ENCODE results near the gene PDE1A. TPM values are rescaled to one million over a fixed set of nuclear protein-coding genes. Genes with fewer than 3 reads are reported as not detected.

The PDE1A gene
- total RNA-seq (ENCODE audit: insufficient read depth, low replicate concordance): 6.5 TPM

- DNase-seq (ENCODE audit: low spot score): no peak
Observed at GRCh38 chr2:182426918-182427240, at the start of gene PDE1A. Gene PDE1A, minus strand, starts transcription at chr2:182427036.

GRCh38 chr2:182473635-182474034 is 46.8 kb upstream of the PDE1A start:
- no peak for DNase-seq (ENCODE audit: low spot score)

- no peak for DNase-seq (ENCODE audit: low spot score)
Observed at GRCh38 chr2:182463760-182464159, 36.9 kb upstream of the PDE1A start.

GRCh38 chr2:182456784-182457183 is 29.9 kb upstream of the PDE1A start:
- no peak for DNase-seq (ENCODE audit: low spot score)

GRCh38 chr2:182452456-182452990 is 25.7 kb upstream of the PDE1A start:
- DNase-seq (ENCODE audit: low spot score): no peak

- DNase-seq (ENCODE audit: low spot score): no peak
Observed at GRCh38 chr2:182448371-182448770, 21.5 kb upstream of the PDE1A start.

- no peak for DNase-seq (ENCODE audit: low spot score)
Observed at GRCh38 chr2:182447863-182448262, 21.0 kb upstream of the PDE1A start.

- no peak for DNase-seq (ENCODE audit: low spot score)
Observed at GRCh38 chr2:182447163-182447562, 20.3 kb upstream of the PDE1A start.

GRCh38 chr2:182446087-182446486 is 19.3 kb upstream of the PDE1A start:
- DNase-seq (ENCODE audit: low spot score): no peak

GRCh38 chr2:182445391-182445965 is 18.6 kb upstream of the PDE1A start:
- no peak for DNase-seq (ENCODE audit: low spot score)

GRCh38 chr2:182444806-182445205 is 18.0 kb upstream of the PDE1A start:
- no peak for DNase-seq (ENCODE audit: low spot score)

- DNase-seq (ENCODE audit: low spot score): no peak
Observed at GRCh38 chr2:182444170-182444569, 17.3 kb upstream of the PDE1A start.

- DNase-seq (ENCODE audit: low spot score): no peak
Observed at GRCh38 chr2:182436252-182436651, 9.4 kb upstream of the PDE1A start.

GRCh38 chr2:182435754-182436153 is 8.9 kb upstream of the PDE1A start:
- DNase-seq (ENCODE audit: low spot score): no peak

- no peak for DNase-seq (ENCODE audit: low spot score)
Observed at GRCh38 chr2:182432051-182432450, 5.2 kb upstream of the PDE1A start.

GRCh38 chr2:182428476-182428875 is 1.6 kb upstream of the PDE1A start:
- DNase-seq (ENCODE audit: low spot score): no peak

GRCh38 chr2:182426082-182426917 is 536 bp downstream of the PDE1A start:
- DNase-seq (ENCODE audit: low spot score): peak; percentile 44

- DNase-seq (ENCODE audit: low spot score): no peak
Observed at GRCh38 chr2:182422864-182423263, 4.0 kb downstream of the PDE1A start.

GRCh38 chr2:182420669-182421068 is 6.2 kb downstream of the PDE1A start:
- no peak for DNase-seq (ENCODE audit: low spot score)

GRCh38 chr2:182416861-182417260 is 10.0 kb downstream of the PDE1A start:
- no peak for DNase-seq (ENCODE audit: low spot score)

- DNase-seq (ENCODE audit: low spot score): no peak
Observed at GRCh38 chr2:182416191-182416590, 10.6 kb downstream of the PDE1A start.

- DNase-seq (ENCODE audit: low spot score): no peak
Observed at GRCh38 chr2:182415771-182416170, 11.1 kb downstream of the PDE1A start.

GRCh38 chr2:182412858-182413257 is 14.0 kb downstream of the PDE1A start:
- no peak for DNase-seq (ENCODE audit: low spot score)
